GM19099 (cell line): ENCODE measurements around the gene PAEP.

Experiments used
- POLR2A ChIP-seq: IDR thresholded peaks from 3 replicates; pipeline ENCODE4 v1.6.1; 2011; ENCODE audit warnings: low read depth; ENCODE audit not compliant: insufficient read length; ENCODE audit errors: extremely low read depth

PAEP gene

GRCh38 chr9:135602789-135603481 is 41.4 kb downstream of the PAEP start:
- no peak for TF ChIP-seq POLR2A

- TF ChIP-seq POLR2A, result no peak
Observed at GRCh38 chr9:135604437-135605237, 43.1 kb downstream of the PAEP start.

- TF ChIP-seq POLR2A, result no peak
Observed at GRCh38 chr9:135605238-135605781, 43.8 kb downstream of the PAEP start.

GRCh38 chr9:135606885-135607259 is 45.3 kb downstream of the PAEP start:
- TF ChIP-seq POLR2A, result no peak

- no peak for TF ChIP-seq POLR2A
Observed at GRCh38 chr9:135607401-135608293, 46.1 kb downstream of the PAEP start.

GRCh38 chr9:135608294-135608998 is 46.9 kb downstream of the PAEP start:
- no peak for TF ChIP-seq POLR2A

- no peak for TF ChIP-seq POLR2A
Observed at GRCh38 chr9:135608999-135609317, 47.4 kb downstream of the PAEP start.

- no peak for TF ChIP-seq POLR2A
Observed at GRCh38 chr9:135609366-135609955, 47.9 kb downstream of the PAEP start.

GRCh38 chr9:135610290-135611141 is 49.0 kb downstream of the PAEP start:
- no peak for TF ChIP-seq POLR2A

- TF ChIP-seq POLR2A, result no peak
Observed at GRCh38 chr9:135611142-135611874, 49.8 kb downstream of the PAEP start.

- no peak for TF ChIP-seq POLR2A
Observed at GRCh38 chr9:135611875-135612209, 50.3 kb downstream of the PAEP start.

GRCh38 chr9:135612437-135612836 is 50.9 kb downstream of the PAEP start:
- no peak for TF ChIP-seq POLR2A
